ENCODE results near the gene UQCC3. TPM values are rescaled to one million over a fixed set of nuclear protein-coding genes. Genes with fewer than 3 reads are reported as not detected.

The UQCC3 gene
- 7.3 to 8.4 TPM (median 8.0 TPM) in 3 replicates for total RNA-seq

GRCh38 chr11:62671608-62672389 lies at the start of gene UQCC3, which contains the start of gene LBHD1:
Gene UQCC3 (plus strand): TSS chr11:62671673. CDS start chr11:62671746, 73 bp downstream.
Gene LBHD1 (minus strand): TSS chr11:62672267. CDS start chr11:62670031, 2,236 bp downstream.
- no peak for TF ChIP-seq CTCF (IDR thresholded peaks at IDR 0.05; ENCODE audit: unreplicated experiment)
- Mint-ChIP-seq H3K9me3 (no peaks in the 10 kb centered on the region), H3K36me3 (peaks cover 10% of the 10 kb centered on the region), H3K4me3 (peak within 1 kb of the TSS; percentile 100), H3K27ac (peak within 1 kb of the TSS; percentile 99), H3K4me1 (peaks cover 23% of the 10 kb centered on the region), H3K27me3 (ENCODE audit: low read depth) (no peaks in the 10 kb centered on the region)
- peak; percentile 57 to 79 for DNase-seq (ENCODE audit: low spot score in 2 of 2, unreplicated experiment in 2 of 2)

DNA sequence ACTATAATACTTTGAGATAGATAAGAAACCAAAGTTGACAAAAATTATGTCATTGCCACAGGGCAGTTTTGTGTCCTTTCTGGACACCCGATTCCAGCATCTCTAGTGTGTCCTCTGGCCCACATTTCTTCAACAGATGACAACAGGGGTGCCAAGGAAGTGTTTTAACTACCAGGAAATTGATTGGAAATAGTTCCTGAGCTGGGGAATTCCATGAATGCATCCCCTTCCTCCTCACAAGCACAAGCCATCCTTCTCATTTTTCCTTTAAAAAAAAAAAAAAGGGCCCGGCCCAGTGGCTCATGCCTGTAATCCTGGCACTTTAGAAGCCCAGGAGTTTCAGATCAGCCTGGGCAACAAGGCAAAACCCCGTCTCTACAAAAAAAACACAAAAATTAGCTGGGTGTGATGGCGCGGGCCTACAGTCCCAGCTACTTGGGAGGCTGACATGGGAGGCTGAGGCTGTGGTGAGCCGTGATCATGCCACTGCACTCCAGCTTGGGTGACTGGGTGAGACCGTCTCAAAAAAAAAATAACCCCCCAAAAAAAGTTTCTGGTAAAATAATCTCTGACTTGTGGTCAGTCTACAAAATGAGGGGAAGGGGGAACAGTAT lies 48.9 kb upstream of the UQCC3 start:
- no peaks in the 10 kb centered on the region for H3K9me3 Mint-ChIP-seq
- H3K4me3 Mint-ChIP-seq = peak overlapping the region; percentile 92
- peak overlapping the region; percentile 97 for H3K27ac Mint-ChIP-seq
- H3K4me1 Mint-ChIP-seq = peaks cover 23% of the 10 kb centered on the region
- TF ChIP-seq CTCF (IDR thresholded peaks at IDR 0.05; ENCODE audit: unreplicated experiment) = no peak
- no peak for DNase-seq (ENCODE audit: low spot score in 2 of 2, unreplicated experiment in 2 of 2)
- no peaks in the 10 kb centered on the region for H3K27me3 Mint-ChIP-seq (ENCODE audit: low read depth)
- peaks cover 19% of the 10 kb centered on the region for H3K36me3 Mint-ChIP-seq

DNA sequence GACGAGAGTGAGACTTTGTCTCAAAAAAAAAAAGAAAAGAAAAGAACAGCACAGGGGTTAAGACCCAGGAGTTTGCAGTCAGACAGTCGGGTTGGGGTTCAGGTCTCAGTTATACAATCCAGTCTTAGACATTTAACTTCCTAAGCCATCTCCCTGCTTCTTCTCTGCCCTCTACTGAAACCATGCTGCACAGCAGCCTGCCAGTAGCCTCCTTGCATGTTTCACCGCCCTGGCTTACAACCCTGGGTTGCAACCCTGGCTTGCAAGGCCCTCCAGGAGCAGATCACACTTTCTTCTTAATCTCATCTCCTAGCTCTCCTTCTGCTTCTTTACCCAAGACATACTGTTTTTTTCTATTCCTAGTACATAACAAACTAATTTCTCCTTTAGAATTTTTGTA lies 43.8 kb upstream of the UQCC3 start:
- Mint-ChIP-seq H3K27ac (no peak overlapping the region), H3K4me1 (no peaks in the 10 kb centered on the region), H3K4me3 (no peak overlapping the region), H3K9me3 (no peaks in the 10 kb centered on the region), H3K36me3 (peaks cover 49% of the 10 kb centered on the region), H3K27me3 (ENCODE audit: low read depth) (no peaks in the 10 kb centered on the region)
- TF ChIP-seq CTCF (IDR thresholded peaks at IDR 0.05; ENCODE audit: unreplicated experiment) = no peak
- no peak for DNase-seq (ENCODE audit: low spot score in 2 of 2, unreplicated experiment in 2 of 2)

GRCh38 chr11:62632492-62632891 lies 39.0 kb upstream of the UQCC3 start:
- H3K36me3 Mint-ChIP-seq = peaks cover 51% of the 10 kb centered on the region
- no peak for DNase-seq (ENCODE audit: low spot score in 2 of 2, unreplicated experiment in 2 of 2)
- H3K9me3 Mint-ChIP-seq = no peaks in the 10 kb centered on the region
- no peaks in the 10 kb centered on the region for H3K27me3 Mint-ChIP-seq (ENCODE audit: low read depth)
- H3K27ac Mint-ChIP-seq = no peak overlapping the region
- H3K4me1 Mint-ChIP-seq = no peaks in the 10 kb centered on the region
- no peak overlapping the region for H3K4me3 Mint-ChIP-seq
- no peak for TF ChIP-seq CTCF (IDR thresholded peaks at IDR 0.05; ENCODE audit: unreplicated experiment)

DNA sequence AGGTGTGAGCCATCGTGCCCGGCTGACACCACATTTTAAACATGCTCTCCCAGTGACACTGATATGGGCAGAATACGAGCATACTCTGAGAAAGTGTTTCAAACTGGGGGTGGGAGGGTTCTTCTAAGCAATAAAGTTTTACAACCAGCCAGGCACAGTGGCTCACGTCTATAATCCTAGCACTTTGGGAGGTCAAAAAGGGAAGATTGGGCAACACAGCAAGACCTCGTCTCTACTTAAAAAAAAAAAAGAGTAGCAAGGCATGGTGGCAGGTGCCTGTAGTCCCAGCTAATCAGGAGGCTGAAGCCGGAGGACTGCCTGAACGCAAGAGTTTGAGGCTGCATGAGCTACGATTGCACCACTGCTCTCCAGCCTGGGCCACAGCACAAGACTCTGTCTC lies 27.3 kb upstream of the UQCC3 start:
- no peaks in the 10 kb centered on the region for H3K9me3 Mint-ChIP-seq

More for the DNA sequence above, 27.3 kb upstream of the UQCC3 start:
- Mint-ChIP-seq H3K27me3 (ENCODE audit: low read depth) (no peaks in the 10 kb centered on the region), H3K4me3 (peak overlapping the region; percentile 24), H3K27ac (peak overlapping the region; percentile 59), H3K4me1 (peaks cover 12% of the 10 kb centered on the region), H3K36me3 (peaks cover 6% of the 10 kb centered on the region)
- no peak for DNase-seq (ENCODE audit: low spot score in 2 of 2, unreplicated experiment in 2 of 2)
- TF ChIP-seq CTCF (IDR thresholded peaks at IDR 0.05; ENCODE audit: unreplicated experiment) = no peak

Measured in mesothelial cell of epicardium (in vitro differentiated cells).